DMS153 (cell line): ENCODE measurements around the gene LYST.
"Not testable (repeated sequence)": the region's sequence is repeated elsewhere in the genome, so short reads cannot be mapped to it uniquely, and the experiment has no call there.

Experiments used
- DNase-seq: peaks from one replicate; lab custom pipeline; 2025; lab: John Stamatoyannopoulos, UW

Gene LYST

DNA sequence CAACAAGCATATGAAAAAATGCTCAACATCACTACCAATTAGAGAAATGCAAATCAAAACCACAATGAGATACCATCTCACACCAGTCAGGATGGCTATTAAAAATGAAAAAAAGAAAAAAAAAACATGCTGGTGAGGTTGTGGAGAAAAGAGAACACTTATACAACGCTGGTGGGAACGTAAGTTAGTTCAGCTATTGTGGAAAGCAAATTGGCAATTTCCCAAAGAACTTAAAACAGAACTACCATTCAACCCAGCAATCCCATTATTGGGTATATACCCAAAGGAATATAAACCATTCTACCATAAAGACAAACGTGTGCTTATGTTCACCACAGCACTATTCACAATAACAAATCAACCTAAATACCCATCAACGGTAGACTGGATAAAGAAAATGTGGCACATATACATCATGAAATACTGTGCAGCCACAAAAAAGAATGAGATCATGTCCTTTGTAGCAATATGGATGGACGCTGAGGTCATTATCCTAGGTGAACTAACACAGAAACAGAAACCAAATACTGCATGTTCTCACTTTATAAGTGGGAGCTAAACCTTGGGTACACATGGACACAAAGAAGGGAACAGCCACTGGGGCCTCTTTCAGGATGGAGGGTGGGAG is 49.5 kb downstream of the LYST start:
- no peak for DNase-seq

DNA sequence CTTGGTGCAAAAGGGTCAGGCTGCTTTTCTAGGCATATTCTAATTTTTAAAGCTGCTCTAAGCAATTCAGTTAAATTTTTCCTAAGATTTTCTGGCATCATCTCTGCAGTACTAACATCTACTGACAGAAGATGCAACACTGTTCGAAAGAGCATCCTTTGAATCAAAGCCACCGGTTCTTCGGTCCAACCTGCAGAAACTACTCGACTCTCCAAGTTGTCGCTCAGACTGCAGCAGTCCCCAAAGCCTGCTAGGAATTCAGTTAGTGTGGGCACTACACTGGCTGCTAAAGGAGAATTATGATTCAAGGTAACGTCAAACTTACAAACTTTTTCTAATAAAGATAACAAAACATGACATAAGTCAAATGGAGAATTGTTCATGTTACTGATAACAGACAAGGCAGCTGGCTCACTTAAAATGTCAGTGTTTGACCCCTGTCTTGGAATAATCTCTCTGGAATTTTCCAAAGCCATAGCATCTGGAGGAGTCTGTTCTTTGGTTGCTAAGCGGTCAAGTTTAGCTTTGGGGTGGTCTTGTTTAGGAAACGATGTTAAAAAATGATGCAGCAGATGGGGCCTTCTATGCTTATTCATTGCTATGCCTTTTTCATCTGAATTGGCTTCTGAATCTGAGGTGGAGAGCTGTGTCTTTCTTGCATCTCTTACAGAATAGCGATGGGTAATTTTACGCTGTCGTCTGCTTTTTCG is 56.9 kb downstream of the LYST start:
- DNase-seq = no peak

- DNase-seq = no peak
These were observed 58.5 kb downstream of the LYST start for GRCh38 chr1:235808223-235808622.

DNA sequence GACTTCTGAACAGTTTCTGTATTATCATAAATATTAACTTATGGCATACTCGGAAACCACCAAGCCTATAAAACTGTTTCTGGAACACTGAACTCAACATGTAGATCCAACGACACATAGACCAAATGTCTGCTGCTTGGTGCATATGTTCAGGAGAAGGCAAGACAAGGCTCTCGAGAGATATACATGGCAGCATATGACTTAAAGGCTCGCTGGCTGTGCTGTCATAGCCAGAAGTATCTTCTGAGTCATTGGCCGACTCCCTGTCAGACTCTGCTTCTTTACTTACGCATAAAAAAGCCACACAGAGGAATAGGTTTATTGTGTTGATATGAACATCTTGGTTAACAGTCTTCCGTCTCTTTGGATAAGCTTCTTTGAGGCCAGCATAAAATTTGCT is 60.6 kb downstream of the LYST start:
- DNase-seq = no peak

GRCh38 chr1:235802573-235803346 is 63.9 kb downstream of the LYST start:
- DNase-seq = no peak

DNA sequence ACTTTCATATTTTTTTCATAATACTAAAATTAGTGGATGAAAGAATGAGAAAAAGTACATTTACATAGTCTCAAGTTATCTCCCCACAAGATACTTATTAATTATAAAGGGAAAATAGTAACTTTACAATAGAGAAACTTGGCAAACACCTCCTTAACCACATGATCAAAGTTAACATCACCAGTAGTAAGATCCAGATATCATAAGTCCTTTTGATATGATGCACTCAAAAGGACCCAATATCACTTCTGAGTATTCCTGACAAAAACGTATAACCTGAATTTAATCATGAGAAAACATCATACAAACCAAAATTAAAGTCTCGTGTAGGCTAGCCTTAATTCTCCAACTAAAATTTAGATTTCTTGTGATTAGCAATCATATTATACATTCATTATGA is 67.4 kb downstream of the LYST start:
- no peak for DNase-seq

- no peak for DNase-seq
These were observed 75.1 kb downstream of the LYST start for GRCh38 chr1:235791532-235792060.

GRCh38 chr1:235790123-235790522 is 76.6 kb downstream of the LYST start:
- DNase-seq = no peak

DNA sequence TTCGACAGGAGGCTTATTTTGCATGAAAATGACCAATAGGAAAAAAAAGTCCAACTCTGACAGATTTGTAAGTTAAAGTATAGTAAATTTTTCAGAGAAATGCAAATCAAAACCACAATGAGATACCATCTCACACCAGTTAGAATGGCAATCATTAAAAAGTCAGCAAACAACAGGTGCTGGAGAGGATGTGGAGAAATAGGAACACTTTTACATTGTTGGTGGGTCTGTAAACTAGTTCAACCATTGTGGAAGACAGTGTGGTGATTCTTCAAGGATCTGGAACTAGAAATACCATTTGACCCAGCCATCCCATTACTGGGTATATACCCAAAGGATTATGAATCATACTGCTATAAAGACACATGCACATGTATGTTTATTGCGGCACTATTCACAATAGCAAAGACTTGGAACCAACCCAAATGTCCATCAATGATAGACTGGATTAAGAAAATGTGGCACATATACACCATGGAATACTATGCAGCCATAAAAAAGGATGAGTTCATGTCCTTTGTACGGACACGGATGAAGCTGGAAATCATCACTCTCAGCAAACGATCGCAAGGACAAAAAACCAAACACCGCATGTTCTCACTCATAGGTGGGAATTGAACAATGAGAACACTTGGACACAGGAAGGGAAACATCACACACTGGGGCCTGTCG is 80.3 kb downstream of the LYST start:
- DNase-seq = not testable (repeated sequence)

DNA sequence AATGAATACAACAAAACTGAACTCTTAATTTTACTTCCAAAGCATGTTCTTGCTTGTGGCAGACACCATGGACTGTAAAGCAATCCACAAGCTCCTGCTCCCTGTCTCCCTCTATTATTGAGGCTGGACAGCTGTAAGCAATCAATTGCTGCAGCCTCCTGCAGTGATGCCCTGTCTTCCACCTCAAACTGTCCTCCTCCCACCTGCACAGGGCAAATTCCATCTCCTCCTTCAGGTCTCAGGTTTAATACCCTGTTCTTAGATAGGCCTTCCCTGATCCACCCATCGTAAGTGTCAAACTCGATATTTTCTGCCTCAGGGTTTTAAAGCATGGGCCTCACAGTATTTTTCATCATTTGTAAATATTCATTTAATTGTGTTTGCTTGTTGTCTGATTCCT is 81.8 kb downstream of the LYST start:
- no peak for DNase-seq

DNA sequence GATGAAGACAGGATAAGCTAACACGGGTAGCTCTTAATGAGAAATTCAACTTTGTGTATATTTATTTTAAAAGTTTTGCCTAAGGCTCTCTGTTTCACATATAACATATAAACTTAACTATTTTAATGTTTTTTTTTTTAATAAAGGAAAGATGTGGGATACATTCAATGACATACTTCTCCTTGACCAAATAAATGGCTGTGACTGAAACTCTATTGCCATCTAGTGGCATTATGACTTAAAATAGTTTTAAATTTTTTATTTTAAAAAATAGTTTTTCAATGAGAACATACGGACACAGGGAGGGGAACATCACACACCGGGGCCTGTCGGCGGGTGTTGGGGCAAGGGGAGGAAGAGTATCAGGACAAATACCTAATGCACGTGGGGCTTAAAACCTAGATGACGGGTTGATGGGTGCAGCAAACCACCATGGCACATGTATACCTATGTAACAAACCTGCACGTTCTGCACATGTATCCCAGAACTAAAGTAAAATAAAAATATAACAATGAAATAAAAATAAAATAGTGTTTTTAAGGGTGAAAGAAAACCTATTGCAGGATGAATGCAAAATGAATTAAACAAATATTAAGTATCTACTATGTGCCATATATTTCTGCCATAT is 83.4 kb downstream of the LYST start:
- DNase-seq = no peak

DNA sequence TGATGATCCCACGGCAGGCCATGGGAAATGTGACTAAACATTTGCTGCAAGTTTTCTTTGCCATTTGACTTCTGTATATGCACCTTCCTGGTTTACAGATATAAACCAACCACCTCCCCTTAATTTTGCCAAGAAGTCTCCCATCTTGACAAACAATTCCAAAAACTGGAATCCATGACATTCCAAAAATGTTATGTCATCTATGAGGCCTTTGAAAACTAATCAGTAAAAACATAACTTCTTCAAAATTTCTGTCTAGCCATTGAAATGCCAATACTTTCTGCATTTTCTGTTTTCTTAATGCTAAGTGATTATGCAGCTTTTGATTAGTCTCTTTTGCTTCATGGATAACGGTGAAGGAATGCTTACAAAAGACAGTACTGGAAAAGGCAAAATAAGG is 84.1 kb downstream of the LYST start:
- no peak for DNase-seq

DNA sequence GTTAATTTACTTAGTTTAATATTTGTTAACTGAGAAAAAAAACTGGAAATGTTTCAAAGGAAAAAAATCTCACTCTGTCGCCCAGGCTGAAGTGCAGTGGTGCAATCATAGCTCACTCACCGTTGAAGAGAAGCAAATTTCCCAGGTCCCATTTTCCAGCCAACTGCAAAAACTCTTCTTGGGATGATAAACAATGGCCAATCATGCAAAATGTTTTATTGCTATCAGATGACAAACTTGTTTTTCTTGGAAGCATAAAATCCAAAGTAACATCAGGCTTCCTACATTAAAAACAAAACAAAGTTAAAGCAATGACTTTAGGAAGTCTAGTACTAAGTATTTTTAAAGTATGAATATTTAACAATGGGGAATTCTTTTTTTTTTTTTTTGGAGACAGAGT is 84.9 kb downstream of the LYST start:
- no peak for DNase-seq

- no peak for DNase-seq
These were observed 86.9 kb downstream of the LYST start for GRCh38 chr1:235779770-235780169.

DNA sequence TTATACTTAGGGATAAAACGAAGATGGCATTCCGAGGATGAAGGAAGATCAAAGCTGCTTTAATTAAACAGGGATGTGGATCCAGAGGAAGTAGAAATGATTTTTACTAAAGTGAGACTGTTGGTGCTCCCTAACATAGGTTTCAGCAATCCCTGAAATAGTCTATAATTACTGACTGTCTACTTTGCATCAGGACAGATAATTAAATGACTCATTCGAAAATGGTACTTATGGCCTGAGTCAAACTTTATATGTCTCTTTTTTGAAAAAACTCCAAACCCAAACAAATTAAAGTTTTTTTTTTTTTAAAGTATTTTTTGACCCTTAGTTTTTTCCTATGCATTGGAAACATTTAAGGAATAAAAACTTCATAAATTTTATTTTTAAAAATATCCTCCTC is 90.3 kb downstream of the LYST start:
- no peak for DNase-seq

DNA sequence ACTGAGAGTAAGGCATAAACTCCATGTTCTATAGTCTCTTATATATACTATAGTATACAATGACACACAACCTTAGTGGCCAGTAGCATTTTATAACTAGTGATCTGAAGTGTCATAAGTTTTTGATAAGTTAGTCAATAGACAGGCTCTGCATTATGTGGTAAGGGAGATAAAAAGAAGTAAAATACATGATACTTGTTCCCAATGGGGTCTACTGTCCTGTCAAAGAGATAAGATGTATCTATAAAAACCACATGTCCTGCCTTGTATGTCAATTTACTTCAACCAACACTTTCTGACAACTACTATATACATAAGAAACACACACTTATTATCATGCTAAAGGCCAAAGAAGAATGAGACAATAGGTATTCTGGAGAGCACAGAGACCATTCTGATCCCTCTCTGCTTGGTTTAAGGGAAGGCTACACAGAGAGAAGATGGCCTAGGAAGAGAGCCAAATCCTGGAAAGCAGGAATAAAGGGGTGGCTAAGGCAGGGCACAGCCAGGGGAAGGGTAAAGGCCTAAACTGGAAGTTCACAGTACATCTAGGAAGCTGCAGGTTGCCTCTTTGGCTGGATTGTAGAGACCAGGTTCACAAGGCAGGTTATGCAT is 91.4 kb downstream of the LYST start:
- no peak for DNase-seq

DNA sequence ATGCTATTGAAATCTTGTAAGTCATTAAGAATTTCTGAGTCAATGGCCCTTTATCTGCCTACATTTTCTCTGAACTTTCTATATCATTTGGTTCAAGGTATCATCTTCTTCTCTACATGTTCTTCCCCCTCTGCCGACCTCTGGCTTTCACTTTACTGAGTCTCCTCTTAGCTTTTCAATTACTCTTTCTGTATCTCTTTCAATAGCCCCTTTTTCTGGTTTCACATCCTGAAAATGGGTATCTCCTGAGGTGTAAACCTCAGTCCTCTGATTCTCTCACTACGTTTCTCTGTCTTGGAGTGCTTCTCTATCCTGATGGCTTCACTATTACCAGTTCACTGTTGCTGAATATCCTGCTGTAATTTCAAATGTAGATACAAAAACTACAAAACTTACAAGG is 98.9 kb downstream of the LYST start:
- no peak for DNase-seq

GRCh38 chr1:235766794-235767285 is 99.9 kb downstream of the LYST start:
- DNase-seq = no peak

- DNase-seq = no peak
These were observed 102.7 kb downstream of the LYST start for GRCh38 chr1:235763962-235764361.

DNA sequence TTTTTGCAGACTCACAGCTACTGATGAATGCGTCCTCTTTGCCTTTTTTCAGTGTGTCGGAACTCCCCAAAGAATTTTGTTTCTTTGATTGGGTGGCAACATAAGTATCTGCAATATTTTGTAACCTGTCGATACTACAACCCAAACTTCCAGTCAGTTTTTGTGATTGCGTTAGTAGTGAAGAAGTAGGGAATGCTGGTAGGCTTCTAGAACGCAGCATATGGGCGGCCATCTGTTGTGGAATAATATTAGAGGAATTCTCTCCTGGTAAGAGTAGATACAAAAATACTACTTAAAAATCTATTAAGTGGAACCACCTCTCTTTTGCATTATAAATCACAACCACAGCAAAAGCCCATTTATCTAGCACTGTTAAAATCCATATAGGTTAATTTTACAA is 107.4 kb downstream of the LYST start:
- no peak for DNase-seq

- DNase-seq = no peak
These were observed 107.8 kb downstream of the LYST start for GRCh38 chr1:235758931-235759330.
